B cell (primary cell): ENCODE measurements around the gene SNED1. TPM values are rescaled to one million over a fixed set of nuclear protein-coding genes. Genes with fewer than 3 reads are reported as not detected.

Experiments
- ATAC-seq: fragments of 200-7000 bp; cut with Tn5 transposase; one replicate; pipeline ENCODE4 v1.10.0; 2021; ENCODE audit warnings: low read depth, mild to moderate bottlenecking, moderate number of reproducible peaks, moderate library complexity
- CTCF ChIA-PET: fragments of 350-600 bp; sonication (Branson Sonifier 250); formaldehyde crosslinking; loops from one replicate; lab custom pipeline; 2021; ENCODE audit warnings: antibody characterized with exemption, inconsistent platforms; lab: Charles Lee
- POLR2A ChIA-PET: fragments of 350-600 bp; sonication (Branson Sonifier 250); formaldehyde crosslinking; loops from one replicate; lab custom pipeline; 2021; ENCODE audit warnings: antibody characterized with exemption; lab: Charles Lee
- DNase-seq: peaks from one replicate; pipeline ENCODE4 v3.0.0; 2013
- H2AFZ ChIP-seq: 2 replicates; pipeline ENCODE4 v1.6.1; 2012; ENCODE audit warnings: mild to moderate bottlenecking, low read depth, low read length; ENCODE audit not compliant: insufficient read depth, poor library complexity, severe bottlenecking
- H3K27ac ChIP-seq, 2 donors: 1 replicate in 1 of 2; 2 replicates in 1 of 2; pipeline ENCODE4 v1.5.1; 2012 to 2013; ENCODE audit warnings: low read length in 2 of 2, mild to moderate bottlenecking in 2 of 2, moderate library complexity in 1 of 2
- H3K27me3 ChIP-seq, 4 experiments: fragments of 200-600 bp in 1 of 4; sonication (generic) in 1 of 4; replicated peaks in 1 of 4; 1 replicate in 2 of 4; 2 replicates in 2 of 4; pipeline versions ENCODE4 v1.6.1 to v1.7.0; 2013 to 2016; ENCODE audit warnings: low read length in 3 of 4, mild to moderate bottlenecking in 2 of 4, mixed read lengths in 1 of 4, moderate library complexity in 1 of 4; ENCODE audit not compliant: insufficient read depth in 4 of 4, control insufficient read depth in 3 of 4; ENCODE audit errors: control extremely low read depth in 1 of 4
- H3K36me3 ChIP-seq, 2 experiments: replicated peaks in 1 of 2; 1 replicate in 1 of 2; 2 replicates in 1 of 2; pipeline versions ENCODE4 v1.6.1 to v1.7.1; 2013; ENCODE audit warnings: low read length in 1 of 2; ENCODE audit not compliant: insufficient read depth in 2 of 2, control insufficient read depth in 1 of 2; ENCODE audit errors: control extremely low read depth in 1 of 2, extremely low read depth in 1 of 2
- H3K4me1 ChIP-seq, 2 donors: fragments of 200-600 bp in 1 of 2; sonication (generic) in 1 of 2; 1 replicate in 1 of 2; 2 replicates in 1 of 2; pipeline versions ENCODE4 v1.5.1 to v1.6.1; 2013 to 2017; ENCODE audit warnings: low read length in 2 of 2; ENCODE audit not compliant: control insufficient read depth in 2 of 2, insufficient read depth in 2 of 2
- H3K4me2 ChIP-seq: replicated peaks from 2 replicates; pipeline ENCODE3; 2012; ENCODE audit warnings: mild to moderate bottlenecking, low read depth, low read length; ENCODE audit not compliant: poor library complexity, severe bottlenecking
- H3K4me3 ChIP-seq, 5 experiments: fragments of 200-600 bp in 1 of 5; sonication (generic) in 1 of 5; 1 replicate in 3 of 5; 2 replicates in 2 of 5; pipeline versions ENCODE4 v1.5.1 to v1.7.0; 2011 to 2016; ENCODE audit warnings: low read length in 4 of 5, mild to moderate bottlenecking in 4 of 5, low read depth in 2 of 5, control low read depth in 1 of 5, moderate library complexity in 1 of 5; ENCODE audit not compliant: insufficient read depth in 1 of 5; ENCODE audit errors: control extremely low read depth in 1 of 5, extremely low read depth in 1 of 5
- H3K79me2 ChIP-seq: fragments of 200-600 bp; sonication (generic); one replicate; pipeline ENCODE4 v1.6.0; 2016; ENCODE audit warnings: low read length; ENCODE audit not compliant: control insufficient read depth, insufficient read depth
- H3K9ac ChIP-seq: fragments of 200-600 bp; sonication (generic); 2 replicates; pipeline ENCODE4 v1.6.1; 2017; ENCODE audit warnings: mild to moderate bottlenecking, low read length, moderate library complexity
- H3K9me3 ChIP-seq, 3 donors: one replicate each; pipeline versions ENCODE4 v1.6.1 to v1.7.1; 2013; ENCODE audit warnings: low read length in 2 of 3; ENCODE audit not compliant: control insufficient read depth in 2 of 3, insufficient read depth in 1 of 3; ENCODE audit errors: control extremely low read depth in 1 of 3
- H4K20me1 ChIP-seq: 2 replicates; pipeline ENCODE4 v1.6.0; 2012; ENCODE audit warnings: mild to moderate bottlenecking, low read length; ENCODE audit not compliant: insufficient read depth, control insufficient read depth, poor library complexity, severe bottlenecking
- H3K27ac Mint-ChIP-seq: one replicate; pipeline ENCODE4 v1.8.0; 2021; ENCODE audit warnings: mixed read lengths
- H3K27me3 Mint-ChIP-seq: one replicate; pipeline ENCODE4 v1.8.0; 2021; ENCODE audit warnings: mixed read lengths
- H3K4me1 Mint-ChIP-seq: one replicate; pipeline ENCODE4 v1.8.0; 2021; ENCODE audit warnings: mixed read lengths
- H3K4me3 Mint-ChIP-seq: one replicate; pipeline ENCODE4 v1.8.0; 2021; ENCODE audit warnings: mixed read lengths
- H3K9me3 Mint-ChIP-seq: one replicate; pipeline ENCODE4 v1.8.0; 2022; ENCODE audit warnings: mixed read lengths; ENCODE audit not compliant: insufficient read depth
- CTCF ChIP-seq: fragments of 200-600 bp; IDR thresholded peaks from one replicate; pipeline ENCODE4 v1.8.0; 2022; ENCODE audit warnings: antibody characterized with exemption, mild to moderate bottlenecking
- EZH2 ChIP-seq: IDR thresholded peaks from 2 replicates; pipeline ENCODE4 v1.6.1; 2012; ENCODE audit warnings: borderline replicate concordance, low read depth, mild to moderate bottlenecking, moderate library complexity, low read length; ENCODE audit not compliant: insufficient read depth, poor library complexity, severe bottlenecking
- WGBS: methylation state at CpG from one replicate; pipeline ENCODE4 v1.1.5; 2013; ENCODE audit warnings: missing lambda C conversion rate; ENCODE audit not compliant: insufficient coverage; 5-methylcytosine and 5-hydroxymethylcytosine counted together
- intact Hi-C: fragments of 100-400 bp; cut with micrococcal nuclease; formaldehyde crosslinking; loops from one replicate; pipeline ENCODE4 v1.10.0; 2022
- polyA plus RNA-seq: library from polyadenylated mRNA; depleted of rRNA; stranded (reverse); fragments of >200 nt; gene quantifications from 2 replicates; pipeline ENCODE4 v1.2.3, GENCODE V29; 2012
- small RNA-seq: library from RNA; depleted of rRNA; stranded (forward); fragments of <200 nt; gene quantifications from one replicate; pipeline ENCODE3, GENCODE V24; 2012; ENCODE audit warnings: low replicate concordance, low read depth; ENCODE audit not compliant: insufficient read length
- total RNA-seq, 2 donors: library from RNA; stranded (reverse); fragments of 120-200 nt in 1 of 2; gene quantifications; 1 replicate in 1 of 2; 2 replicates in 1 of 2; pipeline versions ENCODE4 v1.2.3 to v1.2.4, GENCODE V29; 2013 to 2022

Gene SNED1
- total and polyA plus RNA-seq, 2 donors (not counting 1 experiment from before 2014, with no cell fraction given), result 25.5 to 336 TPM

- H3K36me3 ChIP-seq, result peaks cover 0 to 22% of the 10 kb centered on the region in 2 experiments
- no peak overlapping the region for H3K4me3 ChIP-seq
- H3K4me3 Mint-ChIP-seq, result no peak overlapping the region
- H4K20me1 ChIP-seq, result no peaks in the 10 kb centered on the region
- DNase-seq (no peak), ATAC-seq (no peak)
- no peak overlapping the region for H3K27ac Mint-ChIP-seq
- no peak overlapping the region for H2AFZ ChIP-seq
- no peak overlapping the region for H3K9ac ChIP-seq
- intact Hi-C loops, result no loop called here
- no peaks in the 10 kb centered on the region for H3K27me3 Mint-ChIP-seq
- no peak overlapping the region for H3K27ac ChIP-seq
- ChIA-PET CTCF (no interaction called here), POLR2A (interaction anchor here (0.6 kb wide), 1 partner anchor 57 kb away, joined by 3 read pairs; no protein-coding TSS in a partner anchor)
- H3K9me3 Mint-ChIP-seq, result no peaks in the 10 kb centered on the region
- H3K79me2 ChIP-seq, result peaks cover 36% of the 10 kb centered on the region
- H3K4me2 ChIP-seq, result no peak overlapping the region
- TF ChIP-seq CTCF, result no peak
- no peak for TF ChIP-seq EZH2
- WGBS, result 87% methylated on average over 9 of the region's 9 CpGs
- no peaks in the 10 kb centered on the region for H3K27me3 ChIP-seq
- no peaks in the 10 kb centered on the region for H3K4me1 ChIP-seq
- peaks cover 4% of the 10 kb centered on the region for H3K4me1 Mint-ChIP-seq
- no peaks in the 10 kb centered on the region for H3K9me3 ChIP-seq
These were observed 144.2 kb downstream of the SNED1 start for GRCh38 chr2:241142593-241142992.

Small RNAs within 50 kb of the gene (small RNA-seq; reads per million reads assigned to genes)
- gene AC005237.2, result not detected

Other genes with a start within 250 kb of the SNED1 start
- not detected in 2 replicates for gene KIF1A, start 178.4 kb upstream of the SNED1 start, total RNA-seq
- gene KIF1A, start 178.4 kb upstream of the SNED1 start, polyA plus RNA-seq, result not detected in 2 replicates
- not detected in 2 replicates for gene AGXT, start 129.8 kb upstream of the SNED1 start, total RNA-seq
- gene AGXT, start 129.8 kb upstream of the SNED1 start, polyA plus RNA-seq, result not detected in 2 replicates
- not detected in 2 replicates for gene MAB21L4, start 102.5 kb upstream of the SNED1 start, total RNA-seq
- gene MAB21L4, start 102.5 kb upstream of the SNED1 start, polyA plus RNA-seq, result not detected in 2 replicates
- gene CROCC2, start 92.3 kb upstream of the SNED1 start, total RNA-seq, result not detected in 2 replicates
- not detected in 2 replicates for gene CROCC2, start 92.3 kb upstream of the SNED1 start, polyA plus RNA-seq
- 153 and 159 TPM in 2 replicates for gene MTERF4, start 103.7 kb downstream of the SNED1 start, total RNA-seq
- 70.2 and 88.7 TPM in 2 replicates for gene MTERF4, start 103.7 kb downstream of the SNED1 start, polyA plus RNA-seq
- 144 and 184 TPM in 2 replicates for gene PASK, start 150.9 kb downstream of the SNED1 start, total RNA-seq
- 26.6 and 48.2 TPM in 2 replicates for gene PASK, start 150.9 kb downstream of the SNED1 start, polyA plus RNA-seq
- 50.9 and 51.7 TPM in 2 replicates for gene PPP1R7, start 151.8 kb downstream of the SNED1 start, total RNA-seq
- gene PPP1R7, start 151.8 kb downstream of the SNED1 start, polyA plus RNA-seq, result 37.7 and 39.1 TPM in 2 replicates
- 1.4 and 1.8 TPM in 2 replicates for gene ANO7, start 190.1 kb downstream of the SNED1 start, total RNA-seq
- gene ANO7, start 190.1 kb downstream of the SNED1 start, polyA plus RNA-seq, result 0.04 and 0.64 TPM in 2 replicates